H1 (cell line): ENCODE data around the gene HDAC10. TPM values are rescaled to one million over a fixed set of nuclear protein-coding genes. Genes with fewer than 3 reads are reported as not detected.

Experiments
- BRCA1 ChIP-seq: IDR thresholded peaks from 2 replicates; pipeline ENCODE4 v1.6.1; 2012; ENCODE audit warnings: low read depth, low read length, improper control_type of control experiment
- CHD2 ChIP-seq: IDR thresholded peaks from 2 replicates; pipeline ENCODE4 v1.6.1; 2012; ENCODE audit warnings: low read length, improper control_type of control experiment
- CTCF ChIP-seq, 3 experiments: IDR thresholded peaks; 1 replicate in 2 of 3; 2 replicates in 1 of 3; pipeline versions ENCODE4 v1.5.1 to v1.6.1; 2011; ENCODE audit warnings: low read length in 3 of 3, mild to moderate bottlenecking in 3 of 3, inconsistent platforms in 2 of 3, low read depth in 1 of 3, moderate library complexity in 1 of 3; ENCODE audit not compliant: insufficient read depth in 1 of 3; ENCODE audit errors: control extremely low read depth in 1 of 3
- EP300 ChIP-seq, 2 experiments: IDR thresholded peaks; 1 replicate in 1 of 2; 2 replicates in 1 of 2; pipeline ENCODE4 v1.6.1; 2011 to 2012; ENCODE audit warnings: low read depth in 2 of 2, low read length in 2 of 2, mild to moderate bottlenecking in 2 of 2, borderline replicate concordance in 1 of 2, inconsistent platforms in 1 of 2, moderate library complexity in 1 of 2
- EZH2 ChIP-seq: fragments of 200-600 bp; sonication (generic); IDR thresholded peaks from 2 replicates; pipeline ENCODE4 v1.7.1; 2012; ENCODE audit warnings: low read depth, mild to moderate bottlenecking, moderate library complexity, low read length, inconsistent platforms; ENCODE audit not compliant: severe bottlenecking
- HDAC2 ChIP-seq, 2 experiments: fragments of 300-600 bp in 1 of 2; sonication (generic) in 1 of 2; IDR thresholded peaks; 2 replicates each; pipeline ENCODE4 v1.6.1; 2011 to 2012; ENCODE audit warnings: low read depth in 2 of 2, low read length in 2 of 2, mild to moderate bottlenecking in 2 of 2, moderate library complexity in 2 of 2, borderline replicate concordance in 1 of 2, inconsistent platforms in 1 of 2
- HDAC6 ChIP-seq: IDR thresholded peaks from one replicate; pipeline ENCODE4 v1.7.1; 2012; ENCODE audit warnings: low read depth, mild to moderate bottlenecking, inconsistent platforms, low read length, moderate library complexity
- JUN ChIP-seq: IDR thresholded peaks from 2 replicates; pipeline ENCODE4 v1.6.1; 2011; ENCODE audit warnings: low read depth, mild to moderate bottlenecking, improper control_type of control experiment, low read length
- JUND ChIP-seq: IDR thresholded peaks from 2 replicates; pipeline ENCODE4 v1.6.1; 2011; ENCODE audit warnings: mild to moderate bottlenecking, improper control_type of control experiment, low read length
- KDM5A ChIP-seq: fragments of 200-600 bp; IDR thresholded peaks from 2 replicates; pipeline ENCODE4 v1.7.1; 2012; ENCODE audit warnings: mild to moderate bottlenecking, low read length, inconsistent platforms, mixed read lengths
- RBBP5 ChIP-seq: IDR thresholded peaks from 2 replicates; pipeline ENCODE4 v1.7.1; 2012; ENCODE audit warnings: low read depth, mild to moderate bottlenecking, inconsistent platforms, low read length, moderate library complexity, borderline replicate concordance
- TBP ChIP-seq: IDR thresholded peaks from 2 replicates; pipeline ENCODE4 v1.6.1; 2011; ENCODE audit warnings: low read depth, low read length, improper control_type of control experiment
- polyA plus RNA-seq, 7 experiments: library from polyadenylated mRNA; depleted of rRNA in 3 of 7; stranded (reverse) in 5 of 7; unstranded in 2 of 7; fragments of >200 nt in 5 of 7; fragments of 200-250 nt in 2 of 7; gene quantifications; 1 replicate in 5 of 7; 2 replicates in 1 of 7; 4 replicates in 1 of 7; pipeline versions ENCODE4 v1.2.1 to v1.2.3, GENCODE V29; 2011 to 2013; ENCODE audit warnings: missing spikeins in 2 of 7, mixed read lengths in 2 of 7
- total RNA-seq: library from RNA; stranded (reverse); fragmentation: NEBNext Ultra II Directional; extraction: Animal tissue kit (Norgen Biotek cat#: 25700); gene quantifications from 2 replicates; pipeline ENCODE4 v1.2.1, GENCODE V29; 2021
- TF ChIP-seq, protein P1 (sequence below): IDR thresholded peaks from 2 replicates; pipeline ENCODE4 v1.6.1; 2011; ENCODE audit warnings: low read length, improper control_type of control experiment

The HDAC10 gene
- total and polyA plus RNA-seq, 2 of the 8 experiments (the other 6 are each of a cell fraction or from before 2014, with no cell fraction given) = 11.2 to 26.4 TPM

GRCh38 chr22:50276143-50276542 lies 25.1 kb upstream of the HDAC10 start (continued):
- TF ChIP-seq EZH2 (no peak), EP300 (IDR thresholded peaks at IDR 0.05; ENCODE audit: borderline replicate concordance in 1 of 2, low read depth in 2 of 2, low read length in 2 of 2) (no peak), JUN (no peak), TBP (no peak), CTCF (IDR thresholded peaks at IDR 0.05; ENCODE audit: control extremely low read depth in 1 of 3, insufficient read depth in 1 of 3, low read depth in 1 of 3, low read length in 3 of 3) (peak; percentile 79 to 99 (median 91)), HDAC6 (no peak), KDM5A (no peak), CHD2 (no peak), JUND (0 out of 2 replicates have a peak, but pooled peaks have one; percentile 6), RBBP5 (no peak), HDAC2 (IDR thresholded peaks at IDR 0.05; ENCODE audit: borderline replicate concordance in 1 of 2, low read depth in 2 of 2, low read length in 2 of 2) (no peak), BRCA1 (no peak)
- TF ChIP-seq, protein P1, sequence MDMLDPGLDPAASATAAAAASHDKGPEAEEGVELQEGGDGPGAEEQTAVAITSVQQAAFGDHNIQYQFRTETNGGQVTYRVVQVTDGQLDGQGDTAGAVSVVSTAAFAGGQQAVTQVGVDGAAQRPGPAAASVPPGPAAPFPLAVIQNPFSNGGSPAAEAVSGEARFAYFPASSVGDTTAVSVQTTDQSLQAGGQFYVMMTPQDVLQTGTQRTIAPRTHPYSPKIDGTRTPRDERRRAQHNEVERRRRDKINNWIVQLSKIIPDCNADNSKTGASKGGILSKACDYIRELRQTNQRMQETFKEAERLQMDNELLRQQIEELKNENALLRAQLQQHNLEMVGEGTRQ = no peak
- TF ChIP-seq, all 59 proteins: peak for 13
